NCI-H345 (cell line): ENCODE measurements around the gene PPP5C.
"Not testable (repeated sequence)": the region's sequence is repeated elsewhere in the genome, so short reads cannot be mapped to it uniquely, and the experiment has no call there.

Source experiments
- DNase-seq: peaks from one replicate; lab custom pipeline; 2025; lab: John Stamatoyannopoulos, UW

PPP5C gene

GRCh38 chr19:46435009-46435408 lies 88.1 kb downstream of the PPP5C start:
- DNase-seq: no peak

GRCh38 chr19:46435689-46436088 lies 88.8 kb downstream of the PPP5C start:
- not testable (repeated sequence) for DNase-seq
